Measurements from ENCODE around the gene PERM1.
A peak's percentile ranks its signal among the peaks of the same experiment; 100 is the strongest.

DNA sequence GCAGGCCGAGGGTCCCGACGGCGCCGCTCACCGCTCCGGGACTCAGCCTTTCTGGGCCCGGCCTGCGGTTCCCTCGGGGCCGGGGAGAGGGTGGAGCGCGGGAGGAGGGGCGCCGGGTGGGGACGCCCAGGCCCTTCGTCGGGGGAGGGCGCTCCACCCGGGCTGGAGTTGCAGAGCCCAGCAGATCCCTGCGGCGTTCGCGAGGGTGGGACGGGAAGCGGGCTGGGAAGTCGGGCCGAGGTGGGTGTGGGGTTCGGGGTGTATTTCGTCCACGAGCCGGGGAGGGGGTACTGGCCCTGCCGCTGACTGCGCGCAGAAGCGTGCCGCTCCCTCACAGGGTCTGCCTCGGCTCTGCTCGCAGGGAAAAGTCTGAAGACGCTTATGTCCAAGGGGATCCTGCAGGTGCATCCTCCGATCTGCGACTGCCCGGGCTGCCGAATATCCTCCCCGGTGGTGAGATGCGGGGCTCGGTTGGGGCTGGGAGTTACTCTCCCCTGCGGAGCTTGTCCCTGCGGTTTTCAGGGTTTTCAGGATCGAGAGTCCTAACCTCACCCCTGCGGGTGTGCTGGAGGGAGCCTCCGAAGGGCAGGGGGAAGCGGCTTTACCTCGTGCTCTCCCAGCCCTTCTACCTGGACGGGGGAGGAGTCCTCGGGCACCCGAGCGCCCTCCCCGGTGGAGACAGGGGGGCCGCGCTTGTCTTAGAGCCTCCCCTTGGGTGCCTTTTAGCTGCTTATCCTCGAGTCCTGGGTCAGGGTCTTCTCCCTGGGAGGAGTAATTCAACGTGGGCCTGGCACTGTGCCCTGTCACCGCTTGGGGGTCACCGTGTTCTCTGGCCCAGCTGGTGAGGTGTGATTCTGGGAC, 56.1 kb downstream of the PERM1 start:
- TF ChIP-seq, protein P1, sequence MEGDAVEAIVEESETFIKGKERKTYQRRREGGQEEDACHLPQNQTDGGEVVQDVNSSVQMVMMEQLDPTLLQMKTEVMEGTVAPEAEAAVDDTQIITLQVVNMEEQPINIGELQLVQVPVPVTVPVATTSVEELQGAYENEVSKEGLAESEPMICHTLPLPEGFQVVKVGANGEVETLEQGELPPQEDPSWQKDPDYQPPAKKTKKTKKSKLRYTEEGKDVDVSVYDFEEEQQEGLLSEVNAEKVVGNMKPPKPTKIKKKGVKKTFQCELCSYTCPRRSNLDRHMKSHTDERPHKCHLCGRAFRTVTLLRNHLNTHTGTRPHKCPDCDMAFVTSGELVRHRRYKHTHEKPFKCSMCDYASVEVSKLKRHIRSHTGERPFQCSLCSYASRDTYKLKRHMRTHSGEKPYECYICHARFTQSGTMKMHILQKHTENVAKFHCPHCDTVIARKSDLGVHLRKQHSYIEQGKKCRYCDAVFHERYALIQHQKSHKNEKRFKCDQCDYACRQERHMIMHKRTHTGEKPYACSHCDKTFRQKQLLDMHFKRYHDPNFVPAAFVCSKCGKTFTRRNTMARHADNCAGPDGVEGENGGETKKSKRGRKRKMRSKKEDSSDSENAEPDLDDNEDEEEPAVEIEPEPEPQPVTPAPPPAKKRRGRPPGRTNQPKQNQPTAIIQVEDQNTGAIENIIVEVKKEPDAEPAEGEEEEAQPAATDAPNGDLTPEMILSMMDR (IDR thresholded peaks at IDR 0.05; ENCODE audit: low read depth, low read length, poor library complexity, severe bottlenecking): no peak
- peak; percentile 34; the same call in 1 of the 2 replicates for TF ChIP-seq EZH2phosphoT487 (IDR thresholded peaks at IDR 0.05; ENCODE audit: borderline replicate concordance, low read length)

Measured in DOHH2 (cell line).